Fibroblast of skin of right biceps (primary cell): ENCODE results near the gene CNTN4.
"Not testable (repeated sequence)": the region's sequence is repeated elsewhere in the genome, so short reads cannot be mapped to it uniquely, and the experiment has no call there.

Source experiments
- DNase-seq: peaks from one replicate; pipeline ENCODE4 v3.0.0-alpha.2; 2013

The CNTN4 gene

GRCh38 chr3:2713923-2714322 lies 615.3 kb downstream of the CNTN4 start:
- no peak for DNase-seq

- DNase-seq = no peak
Measured at GRCh38 chr3:2714834-2715233, 616.2 kb downstream of the CNTN4 start.

GRCh38 chr3:2727101-2727500 lies 628.4 kb downstream of the CNTN4 start:
- no peak for DNase-seq

GRCh38 chr3:2727610-2728318 lies 629.1 kb downstream of the CNTN4 start:
- DNase-seq = no peak

DNA sequence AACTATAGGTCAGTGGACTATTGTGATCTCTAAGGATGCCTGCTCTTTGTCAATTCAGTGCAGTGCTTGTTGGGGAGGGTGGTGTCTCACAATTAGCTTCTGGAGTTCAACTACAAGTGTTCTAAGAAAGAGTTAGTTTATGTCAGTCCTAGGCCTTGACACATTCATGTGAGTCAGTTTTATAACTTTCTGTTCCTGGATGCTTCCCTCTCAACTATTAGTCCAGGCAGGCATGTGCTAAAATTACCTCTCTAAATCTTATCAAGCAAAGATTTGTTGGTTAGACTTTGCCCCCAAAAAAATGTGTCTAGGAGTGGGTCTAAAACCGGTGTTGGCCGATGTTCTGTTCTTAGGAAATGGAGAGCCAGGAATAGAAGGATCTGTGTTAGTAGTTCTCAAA lies 633.2 kb downstream of the CNTN4 start:
- no peak for DNase-seq

DNA sequence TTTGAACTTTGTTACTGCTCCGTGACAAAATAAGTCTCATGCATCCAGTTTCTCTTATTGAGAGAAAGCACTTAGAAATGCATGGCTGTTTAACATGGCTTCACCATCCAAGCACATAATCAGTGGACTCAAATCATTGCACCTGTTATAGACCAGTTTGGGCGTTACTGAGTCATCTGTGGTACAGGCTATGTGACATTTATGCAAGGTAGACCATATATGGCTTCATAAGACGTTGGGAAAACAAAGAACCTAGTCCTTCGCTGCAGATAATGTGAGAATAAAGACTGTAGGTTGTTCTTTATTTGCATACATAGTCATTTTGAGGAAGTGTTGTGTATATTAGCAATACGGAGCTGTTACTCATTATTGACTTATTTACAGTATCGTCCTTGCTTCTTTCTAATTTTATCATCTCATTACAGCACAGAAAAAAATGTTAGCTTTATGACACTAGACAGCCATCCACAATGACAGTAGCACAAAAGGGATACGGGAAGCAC lies 636.8 kb downstream of the CNTN4 start:
- no peak for DNase-seq

GRCh38 chr3:2741516-2741915 lies 642.9 kb downstream of the CNTN4 start:
- DNase-seq = no peak

DNA sequence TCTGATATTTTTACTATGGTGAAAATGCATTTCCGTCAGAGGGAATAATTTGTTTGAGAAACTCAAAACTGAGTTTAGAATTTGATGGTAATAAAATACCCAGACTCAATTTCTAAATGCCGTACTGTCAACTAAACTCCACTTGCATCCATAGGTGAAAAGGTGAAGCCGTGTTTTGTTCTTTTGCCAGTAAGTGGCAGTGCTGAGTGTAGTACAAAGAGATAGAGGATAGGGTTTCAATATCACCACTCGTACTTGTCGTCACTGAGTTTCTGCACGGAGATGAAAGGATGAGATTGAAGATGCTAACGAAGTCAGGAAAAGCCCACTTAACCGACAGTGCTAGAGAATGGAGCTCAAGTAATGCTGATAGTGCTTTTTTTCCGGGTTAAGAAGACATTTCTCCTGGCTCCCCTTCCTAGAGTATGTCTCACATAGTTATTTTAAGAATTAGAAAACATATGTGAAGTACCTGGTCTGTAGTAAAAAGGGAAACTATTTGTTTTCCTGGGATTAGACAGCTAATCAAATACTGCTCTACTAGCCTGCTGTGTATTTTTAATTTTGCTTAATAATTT lies 666.4 kb downstream of the CNTN4 start:
- peak; percentile 1 for DNase-seq

GRCh38 chr3:2770451-2770850 lies 671.8 kb downstream of the CNTN4 start:
- DNase-seq = no peak

GRCh38 chr3:2771193-2771592 lies 672.5 kb downstream of the CNTN4 start:
- no peak for DNase-seq

GRCh38 chr3:2771741-2772140 lies 673.1 kb downstream of the CNTN4 start:
- DNase-seq = no peak

- no peak for DNase-seq
Measured at GRCh38 chr3:2772803-2773202, 674.1 kb downstream of the CNTN4 start.

GRCh38 chr3:2774481-2775249 lies 676.0 kb downstream of the CNTN4 start:
- no peak for DNase-seq

- no peak for DNase-seq
Measured at GRCh38 chr3:2783261-2783660, 684.6 kb downstream of the CNTN4 start.

- DNase-seq = no peak
Measured at GRCh38 chr3:2784627-2785026, 686.0 kb downstream of the CNTN4 start.

DNA sequence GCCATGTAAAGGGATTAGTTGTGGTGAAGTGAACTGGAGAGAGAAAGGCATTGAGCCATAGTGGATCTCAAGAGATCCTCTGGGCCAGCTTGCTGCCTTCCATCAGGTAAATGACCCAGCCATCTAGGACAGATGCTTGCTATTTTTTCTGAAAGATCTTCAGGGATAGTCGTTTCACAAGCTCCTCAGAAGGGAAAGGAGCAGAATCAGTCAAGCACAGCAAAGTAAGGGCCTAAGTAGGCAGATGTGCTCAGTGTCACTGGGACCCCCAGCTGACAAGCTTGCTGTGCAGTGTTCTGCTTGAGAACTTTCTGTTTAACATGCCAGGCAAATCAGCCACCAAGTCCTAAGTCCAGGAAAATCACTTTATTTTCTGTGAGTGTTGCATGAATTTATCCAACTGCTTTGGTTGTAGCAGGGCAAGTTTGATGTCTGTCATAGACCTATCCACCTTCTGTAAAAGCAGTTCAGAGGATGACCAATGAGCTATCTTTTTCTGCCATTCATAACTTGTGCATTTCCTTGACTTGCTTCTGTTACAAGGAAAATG lies 691.7 kb downstream of the CNTN4 start:
- no peak for DNase-seq

GRCh38 chr3:2792432-2792831 lies 693.8 kb downstream of the CNTN4 start:
- no peak for DNase-seq

DNA sequence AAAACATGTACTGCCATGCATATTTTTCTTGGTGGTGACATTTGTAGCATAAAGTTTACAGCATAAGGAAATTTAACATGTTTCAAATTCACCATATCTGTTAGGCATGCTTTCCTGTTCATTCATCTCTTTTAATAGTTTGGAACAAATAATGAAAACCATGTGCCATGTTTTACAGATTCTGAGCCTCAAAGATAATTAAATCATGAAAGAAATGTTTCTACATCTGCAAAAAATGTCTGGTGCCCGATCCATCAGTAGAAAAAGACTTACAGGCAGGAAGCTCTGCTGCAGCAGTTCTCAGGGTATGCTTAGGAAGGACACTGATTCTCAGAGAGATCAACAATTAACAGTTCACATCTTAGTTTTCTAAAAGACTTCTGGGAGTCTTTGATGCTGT lies 695.3 kb downstream of the CNTN4 start:
- DNase-seq = peak; percentile 11

GRCh38 chr3:2802429-2802828 lies 703.8 kb downstream of the CNTN4 start:
- DNase-seq = no peak

GRCh38 chr3:2807514-2807913 lies 708.8 kb downstream of the CNTN4 start:
- DNase-seq = no peak

GRCh38 chr3:2810723-2811122 lies 712.1 kb downstream of the CNTN4 start:
- DNase-seq = no peak

- no peak for DNase-seq
Measured at GRCh38 chr3:2819571-2819970, 720.9 kb downstream of the CNTN4 start.

GRCh38 chr3:2820982-2821381 lies 722.3 kb downstream of the CNTN4 start:
- DNase-seq = not testable (repeated sequence)

GRCh38 chr3:2822611-2823010 lies 723.9 kb downstream of the CNTN4 start:
- DNase-seq = no peak
